HepG2 (cell line): Measurements from ENCODE around the gene GALR2. TPM values are rescaled to one million over a fixed set of nuclear protein-coding genes. Genes with fewer than 3 reads are reported as not detected.

Experiments used
- ARID5B ChIP-seq: IDR thresholded peaks from 2 replicates; pipeline ENCODE4 v1.4.0; 2020; ENCODE audit warnings: mild to moderate bottlenecking, missing genetic modification reagents
- ATF5 ChIP-seq: sonication (generic); formaldehyde crosslinking; IDR thresholded peaks from 2 replicates; pipeline ENCODE4 v1.4.0; 2020; ENCODE audit warnings: mild to moderate bottlenecking, low read depth, missing genetic modification reagents
- HOXA7 ChIP-seq: sonication (generic); formaldehyde crosslinking; IDR thresholded peaks from 2 replicates; pipeline ENCODE4 v1.8.1; 2022; ENCODE audit warnings: mild to moderate bottlenecking, missing genetic modification reagents, moderate library complexity
- MXD1 ChIP-seq: sonication (generic); formaldehyde crosslinking; IDR thresholded peaks from 2 replicates; pipeline ENCODE4 v1.4.0; 2020; ENCODE audit warnings: mild to moderate bottlenecking, missing genetic modification reagents
- SRSF4 ChIP-seq: fragments of 200-400 bp; formaldehyde crosslinking; IDR thresholded peaks from one replicate; pipeline ENCODE4 v1.6.1; 2018; ENCODE audit warnings: mild to moderate bottlenecking, low read depth, low read length, moderate library complexity; ENCODE audit not compliant: poor library complexity, severe bottlenecking
- XBP1 ChIP-seq: sonication (generic); formaldehyde crosslinking; IDR thresholded peaks from 2 replicates; pipeline ENCODE4 v1.5.0; 2020; ENCODE audit warnings: missing genetic modification reagents
- ZBTB49 ChIP-seq: sonication (generic); formaldehyde crosslinking; IDR thresholded peaks from 2 replicates; pipeline ENCODE4 v1.4.0; 2020; ENCODE audit warnings: missing genetic modification reagents, borderline replicate concordance
- ZNF251 ChIP-seq: sonication (generic); formaldehyde crosslinking; IDR thresholded peaks from 2 replicates; pipeline ENCODE4 v1.9.0; 2021; ENCODE audit warnings: mild to moderate bottlenecking, missing genetic modification reagents
- ZNF274 ChIP-seq: sonication (generic); formaldehyde crosslinking; IDR thresholded peaks from 2 replicates; pipeline ENCODE4 v1.5.1; 2020; ENCODE audit warnings: mild to moderate bottlenecking, missing genetic modification reagents
- ZNF30 ChIP-seq: sonication (generic); formaldehyde crosslinking; IDR thresholded peaks from 2 replicates; pipeline ENCODE4 v1.5.0; 2020; ENCODE audit warnings: mild to moderate bottlenecking, missing genetic modification reagents
- ZNF703 ChIP-seq: sonication (generic); formaldehyde crosslinking; IDR thresholded peaks from 2 replicates; pipeline ENCODE4 v1.5.1; 2020; ENCODE audit warnings: missing genetic modification reagents, mild to moderate bottlenecking, moderate library complexity, borderline replicate concordance
- ZNF841 ChIP-seq: sonication (generic); formaldehyde crosslinking; IDR thresholded peaks from 2 replicates; pipeline ENCODE4 v1.8.1; 2023; ENCODE audit warnings: missing genetic modification reagents, borderline replicate concordance
- ZXDC ChIP-seq: sonication (generic); formaldehyde crosslinking; IDR thresholded peaks from 2 replicates; pipeline ENCODE4 v1.5.0; 2020; ENCODE audit warnings: mild to moderate bottlenecking, missing genetic modification reagents
- polyA plus RNA-seq, 8 experiments: library from polyadenylated mRNA; depleted of rRNA in 3 of 8; stranded (reverse) in 7 of 8; unstranded in 1 of 8; fragments of >200 nt; fragmentation: Illumina TruSeq in 4 of 8; extraction: Trizol in 4 of 8; gene quantifications; 2 replicates each; pipeline versions ENCODE4 v1.2.1 to v1.2.3, GENCODE V29; 2011 to 2016; ENCODE audit warnings: low read depth in 4 of 8, missing spikeins in 1 of 8, mixed read lengths in 1 of 8; ENCODE audit not compliant: insufficient read depth in 1 of 8
- total RNA-seq, 5 experiments: library from RNA; depleted of rRNA; stranded (reverse); fragments of >200 nt; fragmentation: Illumina TruSeq; extraction: Trizol; gene quantifications; 2 replicates each; pipeline ENCODE4 v1.2.3, GENCODE V29; 2016; ENCODE audit warnings: low read depth in 1 of 5

The GALR2 gene
- total and polyA plus RNA-seq, 2 of the 13 experiments (the other 11 are each of a cell fraction or from before 2014, with no cell fraction given), result 0.48 to 0.58 TPM

- no peak for TF ChIP-seq ZBTB49 (CRISPR knock-in tag)
- TF ChIP-seq ZNF274 (CRISPR knock-in tag), result no peak
- TF ChIP-seq SRSF4, result no peak
- TF ChIP-seq ATF5 (CRISPR knock-in tag), result no peak
- TF ChIP-seq ZXDC (CRISPR knock-in tag), result 0 out of 2 replicates have a peak, but pooled peaks have one; percentile 35
- peak; percentile 44; the same call in 1 of the 2 replicates for TF ChIP-seq MXD1
- TF ChIP-seq HOXA7 (CRISPR knock-in tag), result 0 out of 2 replicates have a peak, but pooled peaks have one; percentile 51
- no peak for TF ChIP-seq ZNF703 (CRISPR knock-in tag)
- no peak for TF ChIP-seq XBP1 (CRISPR knock-in tag)
- no peak for TF ChIP-seq ZNF251 (CRISPR knock-in tag)
- TF ChIP-seq ARID5B (CRISPR knock-in tag), result no peak
- TF ChIP-seq ZNF841 (CRISPR knock-in tag), result 0 out of 2 replicates have a peak, but pooled peaks have one; percentile 31
- no peak for TF ChIP-seq ZNF30
Measured at GRCh38 chr17:76121932-76122430, 47.4 kb downstream of the GALR2 start (continued).
